ENCODE data around the gene RAB22A. TPM values are rescaled to one million over a fixed set of nuclear protein-coding genes. Genes with fewer than 3 reads are reported as not detected.
A peak's percentile ranks its signal among the peaks of the same experiment; 100 is the strongest.

RAB22A gene, protein sequence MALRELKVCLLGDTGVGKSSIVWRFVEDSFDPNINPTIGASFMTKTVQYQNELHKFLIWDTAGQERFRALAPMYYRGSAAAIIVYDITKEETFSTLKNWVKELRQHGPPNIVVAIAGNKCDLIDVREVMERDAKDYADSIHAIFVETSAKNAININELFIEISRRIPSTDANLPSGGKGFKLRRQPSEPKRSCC
- 3.4 TPM for polyA plus RNA-seq (2013, experiment 1 of 2)
- polyA plus RNA-seq (2013, experiment 2 of 2), result 3.2 TPM

DNA sequence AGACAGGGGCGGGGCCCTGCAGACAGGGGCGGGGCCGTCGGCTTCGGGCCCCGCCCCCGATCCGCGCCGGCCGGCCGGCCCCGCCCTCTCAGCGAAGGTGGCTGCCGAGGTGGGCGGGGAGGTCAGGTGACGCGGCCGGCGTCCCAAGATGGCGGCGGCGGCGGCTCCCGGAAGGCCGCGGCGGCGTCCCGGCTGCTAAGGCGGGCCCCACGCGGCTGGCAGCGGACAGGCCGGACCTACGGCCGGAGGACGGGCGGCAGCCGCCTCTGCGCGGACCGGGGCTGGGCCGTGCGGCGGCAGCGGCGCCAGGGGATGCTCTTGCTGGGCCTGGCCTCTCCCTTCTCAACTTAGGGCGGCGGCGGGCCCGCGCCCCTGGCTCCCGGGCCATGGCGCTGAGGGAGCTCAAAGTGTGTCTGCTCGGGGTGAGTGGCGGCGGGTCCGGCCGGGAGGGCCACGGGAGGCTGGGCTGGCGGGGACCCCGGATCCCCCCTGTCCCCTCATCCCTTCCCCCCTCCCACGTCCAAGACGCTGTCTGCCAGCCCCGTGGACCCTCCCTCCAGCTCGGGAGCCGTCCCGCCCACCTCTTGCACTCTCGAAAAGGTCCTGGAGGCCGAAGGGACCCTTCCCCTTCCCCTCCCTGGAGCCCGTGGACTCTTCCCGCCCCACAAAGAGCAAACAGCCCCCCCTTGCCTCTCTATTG is at the start of gene RAB22A:
Gene RAB22A, plus strand, starts transcription at position 125 of the 700 bp plus-strand sequence. Its CDS starts 262 bp downstream, at position 387.
- H3K4ac ChIP-seq (ENCODE audit: low read depth, low read length), result peak within 1 kb of the TSS; percentile 87
- peaks cover 3% of the 10 kb centered on the region for H3K79me1 ChIP-seq (ENCODE audit: low read length)
- peaks cover 3% of the 10 kb centered on the region for H3K4me1 ChIP-seq (ENCODE audit: control insufficient read depth, low read depth, low read length)
- DNase-seq, result peak; percentile 79
- H2BK5ac ChIP-seq (ENCODE audit: low read length), result peak within 1 kb of the TSS; percentile 47
- no peak within 1 kb of the TSS for H2BK15ac ChIP-seq (replicated peaks; ENCODE audit: low read depth)
- no peak within 1 kb of the TSS for H4K5ac ChIP-seq (ENCODE audit: low read length)
- peak within 1 kb of the TSS; percentile 90 for H3K18ac ChIP-seq (ENCODE audit: low read length)
- H3K79me2 ChIP-seq (ENCODE audit: control insufficient read depth, insufficient read depth, low read length), result peaks cover 3% of the 10 kb centered on the region
- peak within 1 kb of the TSS; percentile 92 for H3K4me3 ChIP-seq (ENCODE audit: low read length)
- no peaks in the 10 kb centered on the region for H3K36me3 ChIP-seq (ENCODE audit: control insufficient read depth, insufficient read depth, low read length)
- no peaks in the 10 kb centered on the region for H3K27me3 ChIP-seq (ENCODE audit: insufficient read depth, low read length, poor library complexity)
- H3K9ac ChIP-seq (ENCODE audit: low read length), result peak within 1 kb of the TSS; percentile 92
- peak within 1 kb of the TSS; percentile 78 for H4K8ac ChIP-seq (ENCODE audit: low read depth, low read length)
- WGBS (ENCODE audit: extremely low coverage, insufficient coverage, low lambda C conversion rate), result no CpG with 5 or more reads among the region's 73 CpGs
- no peak within 1 kb of the TSS for H2BK120ac ChIP-seq (ENCODE audit: low read depth, low read length)
- peak within 1 kb of the TSS; percentile 75 for H3K4me2 ChIP-seq (ENCODE audit: low read length)
- H2AK5ac ChIP-seq (ENCODE audit: low read length), result no peak within 1 kb of the TSS
- H3K56ac ChIP-seq (ENCODE audit: low read length), result peak within 1 kb of the TSS; percentile 95
- peak within 1 kb of the TSS; percentile 20 for H3K27ac ChIP-seq (ENCODE audit: low read depth, low read length)
- H3K23ac ChIP-seq (ENCODE audit: low read length), result peak within 1 kb of the TSS; percentile 56

DNA sequence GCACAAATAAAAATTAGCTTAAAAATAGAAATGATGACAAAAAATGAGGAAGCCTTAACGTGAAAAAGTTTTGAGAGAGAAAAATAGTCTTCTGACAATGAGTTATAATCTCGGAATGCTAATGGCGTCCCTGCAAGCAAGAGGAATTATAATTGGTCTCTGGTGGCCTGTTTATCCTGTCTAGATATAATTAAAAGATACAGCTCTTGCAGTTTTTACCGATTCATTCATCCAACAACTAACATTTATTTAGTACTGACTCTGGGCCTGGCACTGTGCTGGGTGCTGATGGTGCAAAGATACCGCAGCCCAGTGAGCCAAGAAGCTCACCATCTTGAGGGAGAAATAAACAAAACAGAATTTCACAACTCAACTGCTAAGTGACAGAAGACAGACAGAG is 49.5 kb upstream of the RAB22A start:
- Histone ChIP-seq H2BK120ac (ENCODE audit: low read depth, low read length) (no peak overlapping the region), H2BK5ac (ENCODE audit: low read length) (no peak overlapping the region), H2AK5ac (ENCODE audit: low read length) (no peak overlapping the region), H3K4me1 (ENCODE audit: control insufficient read depth, low read depth, low read length) (peaks cover 4% of the 10 kb centered on the region), H3K56ac (ENCODE audit: low read length) (no peak overlapping the region), H3K79me1 (ENCODE audit: low read length) (no peaks in the 10 kb centered on the region), H3K27ac (ENCODE audit: low read depth, low read length) (no peak overlapping the region), H3K4me2 (ENCODE audit: low read length) (no peak overlapping the region), H3K27me3 (ENCODE audit: insufficient read depth, low read length, poor library complexity) (no peaks in the 10 kb centered on the region), H3K4me3 (ENCODE audit: low read length) (no peak overlapping the region), H4K5ac (ENCODE audit: low read length) (no peak overlapping the region), H3K9ac (ENCODE audit: low read length) (no peak overlapping the region), H3K18ac (ENCODE audit: low read length) (no peak overlapping the region), H2BK15ac (replicated peaks; ENCODE audit: low read depth) (no peak overlapping the region), H4K8ac (ENCODE audit: low read depth, low read length) (no peak overlapping the region), H3K36me3 (ENCODE audit: control insufficient read depth, insufficient read depth, low read length) (no peaks in the 10 kb centered on the region), H3K79me2 (ENCODE audit: control insufficient read depth, insufficient read depth, low read length) (no peaks in the 10 kb centered on the region), H3K23ac (ENCODE audit: low read length) (no peak overlapping the region), H3K4ac (ENCODE audit: low read depth, low read length) (no peak overlapping the region)
- DNase-seq, result no peak
- WGBS (ENCODE audit: extremely low coverage, insufficient coverage, low lambda C conversion rate), result no CpG with 5 or more reads among the region's 5 CpGs

DNA sequence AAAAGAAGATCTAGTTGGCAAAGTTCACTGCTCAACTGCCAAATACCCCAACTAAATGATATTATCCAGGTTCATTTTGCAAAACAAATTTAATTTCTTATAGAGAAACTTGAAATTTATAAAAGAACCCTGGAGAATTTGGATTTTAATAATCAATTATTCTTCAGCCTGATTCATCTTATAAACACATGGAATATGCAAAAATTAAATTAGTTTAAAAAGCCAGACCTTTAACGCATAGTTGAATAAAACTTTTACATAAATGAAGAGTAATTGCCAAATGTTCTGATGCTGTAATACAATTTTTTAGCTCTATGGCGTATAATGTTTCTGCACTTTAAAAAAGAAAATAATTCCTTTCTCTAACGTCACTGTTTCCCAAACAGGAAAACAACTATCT is 47.9 kb upstream of the RAB22A start:
- Histone ChIP-seq H3K23ac (ENCODE audit: low read length) (no peak overlapping the region), H3K79me2 (ENCODE audit: control insufficient read depth, insufficient read depth, low read length) (no peaks in the 10 kb centered on the region), H3K79me1 (ENCODE audit: low read length) (no peaks in the 10 kb centered on the region), H3K18ac (ENCODE audit: low read length) (no peak overlapping the region), H3K4me2 (ENCODE audit: low read length) (no peak overlapping the region), H2BK15ac (replicated peaks; ENCODE audit: low read depth) (no peak overlapping the region), H3K36me3 (ENCODE audit: control insufficient read depth, insufficient read depth, low read length) (no peaks in the 10 kb centered on the region), H3K4ac (ENCODE audit: low read depth, low read length) (no peak overlapping the region), H2AK5ac (ENCODE audit: low read length) (no peak overlapping the region), H3K9ac (ENCODE audit: low read length) (no peak overlapping the region), H3K56ac (ENCODE audit: low read length) (no peak overlapping the region), H4K5ac (ENCODE audit: low read length) (no peak overlapping the region), H3K27ac (ENCODE audit: low read depth, low read length) (no peak overlapping the region), H3K27me3 (ENCODE audit: insufficient read depth, low read length, poor library complexity) (no peaks in the 10 kb centered on the region), H2BK120ac (ENCODE audit: low read depth, low read length) (no peak overlapping the region), H3K4me3 (ENCODE audit: low read length) (no peak overlapping the region), H3K4me1 (ENCODE audit: control insufficient read depth, low read depth, low read length) (peaks cover 4% of the 10 kb centered on the region), H2BK5ac (ENCODE audit: low read length) (no peak overlapping the region), H4K8ac (ENCODE audit: low read depth, low read length) (no peak overlapping the region)
- no CpG with 5 or more reads among the region's 3 CpGs for WGBS (ENCODE audit: extremely low coverage, insufficient coverage, low lambda C conversion rate)
- no peak for DNase-seq

DNA sequence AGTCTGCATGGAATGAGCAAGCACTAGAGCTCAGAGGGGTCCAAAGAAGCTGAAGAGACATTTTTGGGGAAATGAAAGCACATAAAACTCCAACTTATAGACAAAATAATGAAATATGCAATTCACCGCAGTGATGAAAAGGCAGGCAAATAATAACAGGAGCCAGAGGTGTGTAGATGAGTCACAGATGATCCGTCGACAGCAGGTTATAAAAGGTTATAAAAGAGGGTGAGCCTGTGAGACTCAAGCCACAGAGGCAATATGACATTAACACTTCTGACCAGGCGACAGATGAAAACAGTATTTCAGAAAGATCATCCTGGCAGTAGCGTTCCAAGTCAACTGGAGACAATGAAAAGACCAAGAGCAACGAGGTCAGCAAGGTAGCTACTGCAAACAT is 45.2 kb upstream of the RAB22A start:
- H3K79me1 ChIP-seq (ENCODE audit: low read length), result no peaks in the 10 kb centered on the region
- H3K79me2 ChIP-seq (ENCODE audit: control insufficient read depth, insufficient read depth, low read length), result no peaks in the 10 kb centered on the region
- no peak overlapping the region for H3K27ac ChIP-seq (ENCODE audit: low read depth, low read length)
- H3K4ac ChIP-seq (ENCODE audit: low read depth, low read length), result no peak overlapping the region
- no peak overlapping the region for H3K9ac ChIP-seq (ENCODE audit: low read length)
- no peaks in the 10 kb centered on the region for H3K27me3 ChIP-seq (ENCODE audit: insufficient read depth, low read length, poor library complexity)
- no peak overlapping the region for H4K5ac ChIP-seq (ENCODE audit: low read length)
- H3K4me2 ChIP-seq (ENCODE audit: low read length), result no peak overlapping the region
- peaks cover 2% of the 10 kb centered on the region for H3K36me3 ChIP-seq (ENCODE audit: control insufficient read depth, insufficient read depth, low read length)
- no peak overlapping the region for H3K4me3 ChIP-seq (ENCODE audit: low read length)
- H4K8ac ChIP-seq (ENCODE audit: low read depth, low read length), result no peak overlapping the region
- H2AK5ac ChIP-seq (ENCODE audit: low read length), result no peak overlapping the region
- no CpG with 5 or more reads among the region's 6 CpGs for WGBS (ENCODE audit: extremely low coverage, insufficient coverage, low lambda C conversion rate)
- H2BK5ac ChIP-seq (ENCODE audit: low read length), result no peak overlapping the region
- no peak overlapping the region for H3K23ac ChIP-seq (ENCODE audit: low read length)
- no peak overlapping the region for H3K18ac ChIP-seq (ENCODE audit: low read length)
- H3K4me1 ChIP-seq (ENCODE audit: control insufficient read depth, low read depth, low read length), result no peaks in the 10 kb centered on the region
- no peak overlapping the region for H2BK15ac ChIP-seq (replicated peaks; ENCODE audit: low read depth)
- DNase-seq, result no peak
- no peak overlapping the region for H2BK120ac ChIP-seq (ENCODE audit: low read depth, low read length)
- no peak overlapping the region for H3K56ac ChIP-seq (ENCODE audit: low read length)

DNA sequence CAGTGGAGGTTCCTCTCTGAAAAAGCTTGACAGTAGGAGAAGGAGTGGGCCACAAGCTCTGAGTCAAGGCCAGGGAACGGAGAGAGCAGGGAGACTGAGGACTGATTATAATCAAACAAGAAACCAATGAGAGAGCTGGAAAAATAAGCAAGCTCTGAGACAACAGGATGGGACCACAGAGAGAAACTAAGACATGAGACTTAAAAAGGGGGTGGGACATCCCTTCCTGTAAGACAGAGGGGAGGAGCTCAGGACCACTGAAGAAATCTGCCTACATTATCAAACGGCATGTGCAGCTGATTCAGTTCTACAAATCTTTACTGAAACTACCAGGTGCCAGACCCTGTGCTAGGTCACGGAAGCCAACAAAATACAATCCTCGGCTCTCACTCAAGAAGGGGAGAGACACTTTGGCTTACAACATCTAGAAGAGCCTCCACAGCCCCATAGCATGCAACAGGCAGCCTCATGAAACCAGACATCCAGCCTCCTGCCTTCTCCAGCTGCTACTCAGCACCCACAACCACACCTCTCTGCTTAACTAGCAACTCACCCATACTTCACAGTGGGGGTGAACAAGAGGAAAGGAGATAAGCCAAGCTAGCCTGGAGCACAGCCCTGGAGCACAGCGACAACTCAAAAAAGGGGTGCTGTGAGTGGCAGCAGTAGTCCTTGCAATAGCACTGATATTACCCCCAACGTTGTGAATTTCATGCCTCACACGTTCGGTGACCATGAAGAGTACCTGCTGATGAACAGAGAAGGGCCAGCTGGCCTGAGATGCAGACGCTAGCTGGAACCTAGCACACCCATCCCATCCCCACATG is 41.9 kb upstream of the RAB22A start:
- H3K18ac ChIP-seq (ENCODE audit: low read length), result no peak overlapping the region
- H2BK120ac ChIP-seq (ENCODE audit: low read depth, low read length), result no peak overlapping the region
- H3K4me2 ChIP-seq (ENCODE audit: low read length), result no peak overlapping the region
- H4K5ac ChIP-seq (ENCODE audit: low read length), result no peak overlapping the region
- H3K36me3 ChIP-seq (ENCODE audit: control insufficient read depth, insufficient read depth, low read length), result peaks cover 2% of the 10 kb centered on the region
- no peaks in the 10 kb centered on the region for H3K79me2 ChIP-seq (ENCODE audit: control insufficient read depth, insufficient read depth, low read length)
- H3K79me1 ChIP-seq (ENCODE audit: low read length), result no peaks in the 10 kb centered on the region
- no peak overlapping the region for H3K23ac ChIP-seq (ENCODE audit: low read length)
- H4K8ac ChIP-seq (ENCODE audit: low read depth, low read length), result no peak overlapping the region
- no peak overlapping the region for H3K4me3 ChIP-seq (ENCODE audit: low read length)
- no peak overlapping the region for H2BK5ac ChIP-seq (ENCODE audit: low read length)
- H2BK15ac ChIP-seq (replicated peaks; ENCODE audit: low read depth), result no peak overlapping the region
- H3K9ac ChIP-seq (ENCODE audit: low read length), result no peak overlapping the region
- H2AK5ac ChIP-seq (ENCODE audit: low read length), result no peak overlapping the region
- no peak overlapping the region for H3K4ac ChIP-seq (ENCODE audit: low read depth, low read length)
- no peaks in the 10 kb centered on the region for H3K4me1 ChIP-seq (ENCODE audit: control insufficient read depth, low read depth, low read length)
- H3K27me3 ChIP-seq (ENCODE audit: insufficient read depth, low read length, poor library complexity), result no peaks in the 10 kb centered on the region
- DNase-seq, result no peak
- WGBS (ENCODE audit: extremely low coverage, insufficient coverage, low lambda C conversion rate), result no CpG with 5 or more reads among the region's 9 CpGs
- no peak overlapping the region for H3K56ac ChIP-seq (ENCODE audit: low read length)
- H3K27ac ChIP-seq (ENCODE audit: low read depth, low read length), result no peak overlapping the region
